Epidermal melanocyte (primary cell): Measurements from ENCODE around the gene ZNF678.

ENCODE experiments used
- DNase-seq: peaks from one replicate; pipeline ENCODE4 v3.0.0; 2011; ENCODE audit warnings: low spot score; ENCODE audit not compliant: insufficient read length

Gene ZNF678

DNA sequence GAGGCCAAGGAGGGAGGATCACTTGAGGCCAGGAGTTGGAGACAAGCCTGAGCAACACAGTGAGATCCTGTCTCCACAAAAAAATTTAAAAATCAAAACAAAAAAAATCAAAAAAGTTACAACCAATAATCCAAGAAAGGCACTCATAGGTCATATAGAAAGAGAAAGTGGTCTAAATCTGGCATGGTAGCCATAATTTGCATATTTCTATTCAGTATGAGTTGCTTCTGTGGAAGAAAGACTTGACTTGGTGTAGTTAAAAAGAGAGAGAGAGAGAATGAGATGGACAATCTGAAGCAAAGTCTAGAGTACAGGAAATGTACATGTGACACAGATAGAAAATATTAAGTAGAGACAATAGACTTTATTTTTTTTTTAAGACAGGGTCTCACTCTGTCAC, 149.3 kb downstream of the ZNF678 start:
- DNase-seq, result no peak

DNA sequence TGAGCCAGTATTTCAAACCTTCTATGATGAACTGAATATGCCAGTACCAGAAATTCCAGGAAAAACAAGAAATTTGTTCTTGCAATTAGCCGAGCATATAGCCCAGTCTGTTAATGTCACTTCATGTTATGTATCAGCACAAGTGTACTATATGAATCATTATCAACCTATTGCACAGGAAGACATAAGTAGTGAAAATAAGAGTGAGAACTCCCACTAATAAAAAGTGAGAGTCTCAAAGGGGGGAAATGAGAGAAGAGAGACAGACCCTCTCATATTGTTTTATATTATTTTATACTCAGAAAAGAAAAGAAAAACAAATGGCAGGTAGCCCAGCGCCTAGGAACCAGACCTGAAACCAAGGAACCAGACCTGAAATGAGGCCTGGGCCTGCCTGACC, 155.6 kb downstream of the ZNF678 start:
- no peak for DNase-seq

DNA sequence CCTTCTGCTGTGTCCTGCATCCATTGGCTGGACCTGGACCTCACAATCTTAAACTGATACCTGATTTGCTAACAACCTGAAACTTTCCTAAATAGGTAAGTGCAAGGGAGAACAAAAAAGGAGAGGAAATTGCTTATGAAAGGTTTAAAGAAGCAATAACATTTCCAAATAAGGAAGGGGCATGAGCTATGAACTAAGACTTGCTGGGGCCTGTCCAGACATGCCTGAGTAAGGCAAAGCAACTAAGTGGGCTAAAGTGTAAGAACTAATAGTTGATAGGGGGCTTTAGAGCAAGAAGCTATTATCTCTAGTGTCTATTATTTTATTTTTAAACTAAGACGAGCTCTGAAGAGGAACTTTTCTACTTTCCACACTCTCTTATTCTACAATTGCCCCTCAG, 160.1 kb downstream of the ZNF678 start:
- DNase-seq, result no peak

DNA sequence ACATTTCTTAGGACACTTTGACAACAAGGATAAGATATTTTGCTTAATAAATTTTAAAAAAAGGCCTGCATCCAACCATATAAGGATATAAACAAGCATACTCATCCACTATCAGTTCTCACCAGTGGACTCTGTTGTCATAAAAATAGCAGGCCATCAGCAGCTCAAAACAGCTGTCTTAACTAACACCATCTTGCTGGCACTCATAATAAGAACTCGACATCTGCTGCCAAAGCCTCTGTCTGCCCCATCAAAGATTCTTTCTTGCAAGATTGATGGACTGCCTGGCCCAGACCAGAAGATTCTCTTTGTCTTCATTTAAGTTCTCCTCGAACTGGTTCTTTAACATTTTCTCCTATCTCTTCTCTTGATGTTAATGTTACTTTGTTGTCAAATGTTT, 161.7 kb downstream of the ZNF678 start:
- no peak for DNase-seq

DNA sequence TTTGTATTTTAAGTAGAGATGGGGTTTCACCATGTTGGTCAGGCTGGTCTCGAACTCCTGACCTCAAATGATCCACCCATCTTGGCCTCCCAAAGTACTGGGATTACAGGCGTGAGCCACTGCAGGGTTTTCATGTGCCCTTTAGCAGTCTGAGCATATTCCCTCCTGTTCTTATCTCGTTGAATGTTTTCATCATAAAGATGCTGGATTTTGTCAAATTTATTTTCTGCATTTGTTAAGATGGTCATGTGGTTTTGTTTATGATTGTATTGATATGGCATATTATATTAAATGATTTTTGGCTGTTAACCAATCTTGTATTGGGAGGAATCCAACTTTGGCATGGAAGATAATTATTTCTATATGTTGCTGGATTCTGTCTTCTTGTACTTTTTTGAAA, 163.0 kb downstream of the ZNF678 start:
- no peak for DNase-seq
